NCI-H1436 treated with DMSO at 0.1 percent for 48 hours (cell line): ENCODE results near the gene KRT35.

Experiments used
- DNase-seq: peaks from one replicate; lab custom pipeline; 2025; lab: John Stamatoyannopoulos, UW

KRT35 gene

GRCh38 chr17:41481036-41481435, at the start of gene KRT35:
Gene KRT35, minus strand, starts transcription at chr17:41481151. Its CDS starts 54 bp downstream, at chr17:41481097.
- DNase-seq = no peak

GRCh38 chr17:41530062-41531048, 49.4 kb upstream of the KRT35 start:
- DNase-seq = no peak

GRCh38 chr17:41529491-41529915, 48.6 kb upstream of the KRT35 start:
- DNase-seq = no peak

GRCh38 chr17:41528959-41529353, 48.0 kb upstream of the KRT35 start:
- no peak for DNase-seq

GRCh38 chr17:41527063-41528023, 46.4 kb upstream of the KRT35 start:
- DNase-seq = no peak

- no peak for DNase-seq
These were observed 43.3 kb upstream of the KRT35 start for GRCh38 chr17:41524261-41524660.

- no peak for DNase-seq
These were observed 42.8 kb upstream of the KRT35 start for GRCh38 chr17:41523787-41524186.

- no peak for DNase-seq
These were observed 42.3 kb upstream of the KRT35 start for GRCh38 chr17:41523225-41523593.

- DNase-seq = no peak
These were observed 41.6 kb upstream of the KRT35 start for GRCh38 chr17:41522301-41523224.

GRCh38 chr17:41521574-41522261, 40.8 kb upstream of the KRT35 start:
- no peak for DNase-seq

- DNase-seq = no peak
These were observed 40.0 kb upstream of the KRT35 start for GRCh38 chr17:41520821-41521521.

GRCh38 chr17:41519501-41520224, 38.7 kb upstream of the KRT35 start:
- no peak for DNase-seq

- DNase-seq = no peak
These were observed 38.0 kb upstream of the KRT35 start, which contains the start of gene KRT15 for GRCh38 chr17:41518789-41519449. Gene KRT15, minus strand, starts transcription at chr17:41518890. Its CDS starts 63 bp downstream, at chr17:41518827.

- no peak for DNase-seq
These were observed 37.1 kb upstream of the KRT35 start for GRCh38 chr17:41518031-41518430.

- no peak for DNase-seq
These were observed 35.9 kb upstream of the KRT35 start for GRCh38 chr17:41516830-41517283.

- DNase-seq = no peak
These were observed 35.3 kb upstream of the KRT35 start for GRCh38 chr17:41516147-41516829.

GRCh38 chr17:41513168-41513547, 32.2 kb upstream of the KRT35 start:
- DNase-seq = no peak

GRCh38 chr17:41512546-41513167, 31.7 kb upstream of the KRT35 start:
- DNase-seq = no peak
